Left kidney (tissue), 2 donors: Measurements from ENCODE around the gene HSD11B1L. TPM values are rescaled to one million over a fixed set of nuclear protein-coding genes. Genes with fewer than 3 reads are reported as not detected.
"Not testable (repeated sequence)": the region's sequence is repeated elsewhere in the genome, so short reads cannot be mapped to it uniquely, and the experiment has no call there.

ENCODE experiments used
- DNase-seq: peaks from one replicate; pipeline ENCODE4 v3.0.0-alpha.2; 2013
- polyA plus RNA-seq: library from polyadenylated mRNA; unstranded; fragments of 120-200 nt; gene quantifications from one replicate; pipeline ENCODE4 v1.2.1, GENCODE V29; 2013; ENCODE audit not compliant: insufficient read length

HSD11B1L gene
- polyA plus RNA-seq, 1 donor, result 8.9 TPM

- peak; percentile 99 for DNase-seq
Observed at GRCh38 chr19:5719961-5720790, 39.3 kb downstream of the HSD11B1L start, which contains the start of the genes CATSPERD and LONP1. TSS of gene CATSPERD (plus strand) at chr19:5720637. CDS start at chr19:5720738, 101 bp downstream. TSS of gene LONP1 (minus strand) at chr19:5720146. CDS start at chr19:5720132, 14 bp downstream.

GRCh38 chr19:5727453-5728050 is 46.7 kb downstream of the HSD11B1L start:
- DNase-seq, result no peak

- DNase-seq, result not testable (repeated sequence)
Observed at GRCh38 chr19:5733172-5733571, 52.3 kb downstream of the HSD11B1L start.

Other genes with a start within 250 kb of the HSD11B1L start
- gene ZNRF4, start 225.6 kb upstream of the HSD11B1L start, polyA plus RNA-seq, result not detected
- 0.63 TPM for gene TINCR, start 113.1 kb upstream of the HSD11B1L start, polyA plus RNA-seq
- 118 TPM for gene SAFB2, start 58.3 kb upstream of the HSD11B1L start, polyA plus RNA-seq
- 192 TPM for gene SAFB, start 57.9 kb upstream of the HSD11B1L start, polyA plus RNA-seq
- gene MICOS13, start 511 bp upstream of the HSD11B1L start, polyA plus RNA-seq, result 28.9 TPM
- 513 TPM for gene RPL36, start 9.3 kb downstream of the HSD11B1L start, polyA plus RNA-seq
- gene LONP1, start 39.1 kb downstream of the HSD11B1L start, polyA plus RNA-seq, result 50.7 TPM
- not detected for gene CATSPERD, start 39.6 kb downstream of the HSD11B1L start, polyA plus RNA-seq
- gene PRR22, start 103.7 kb downstream of the HSD11B1L start, polyA plus RNA-seq, result 2.8 TPM
- gene DUS3L, start 110.1 kb downstream of the HSD11B1L start, polyA plus RNA-seq, result 26.2 TPM
- 2.6 TPM for gene NRTN, start 124.0 kb downstream of the HSD11B1L start, polyA plus RNA-seq
- 13.4 TPM for gene FUT6, start 158.7 kb downstream of the HSD11B1L start, polyA plus RNA-seq
- gene FUT3, start 170.4 kb downstream of the HSD11B1L start, polyA plus RNA-seq, result 1.2 TPM
- gene FUT5, start 189.5 kb downstream of the HSD11B1L start, polyA plus RNA-seq, result not detected
- gene NDUFA11, start 222.8 kb downstream of the HSD11B1L start, polyA plus RNA-seq, result 120 TPM
- gene VMAC, start 223.8 kb downstream of the HSD11B1L start, polyA plus RNA-seq, result 8.7 TPM
- 21.8 TPM for gene CAPS, start 233.2 kb downstream of the HSD11B1L start, polyA plus RNA-seq